Mesothelial cell of epicardium (in vitro differentiated cells): ENCODE measurements around the gene FAM83G. TPM values are rescaled to one million over a fixed set of nuclear protein-coding genes. Genes with fewer than 3 reads are reported as not detected.
A peak's percentile ranks its signal among the peaks of the same experiment; 100 is the strongest.
"Not testable (repeated sequence)": the region's sequence is repeated elsewhere in the genome, so short reads cannot be mapped to it uniquely, and the experiment has no call there.

ENCODE experiments used
- DNase-seq, 2 experiments: peaks; one replicate each; pipeline ENCODE4 v3.0.0; 2021; ENCODE audit warnings: low spot score in 2 of 2; ENCODE audit not compliant: unreplicated experiment in 2 of 2
- H3K27ac Mint-ChIP-seq: 2 replicates; pipeline ENCODE4 v1.8.0; 2021; ENCODE audit warnings: mixed read lengths
- H3K27me3 Mint-ChIP-seq: 2 replicates; pipeline ENCODE4 v1.8.0; 2021; ENCODE audit warnings: low read depth, mixed read lengths
- H3K36me3 Mint-ChIP-seq: 2 replicates; pipeline ENCODE4 v1.8.0; 2021; ENCODE audit warnings: mixed read lengths
- H3K4me1 Mint-ChIP-seq: 2 replicates; pipeline ENCODE4 v1.8.0; 2021; ENCODE audit warnings: mixed read lengths
- H3K4me3 Mint-ChIP-seq: 2 replicates; pipeline ENCODE4 v1.8.0; 2021; ENCODE audit warnings: mild to moderate bottlenecking, moderate library complexity, mixed read lengths
- H3K9me3 Mint-ChIP-seq: 2 replicates; pipeline ENCODE4 v1.8.0; 2021; ENCODE audit warnings: mixed read lengths
- CTCF ChIP-seq: fragments of 200-600 bp; sonication (generic); IDR thresholded peaks from one replicate; pipeline ENCODE4 v1.5.0; 2021; ENCODE audit warnings: antibody characterized with exemption; ENCODE audit not compliant: unreplicated experiment
- total RNA-seq: library from RNA; stranded (reverse); gene quantifications from 3 replicates; pipeline ENCODE4 v1.2.1, GENCODE V29; 2021

The FAM83G gene
- total RNA-seq: 14.5 to 15.0 TPM (median 15.0 TPM) in 3 replicates

- Mint-ChIP-seq H3K9me3 (peaks cover 4% of the 10 kb centered on the region), H3K27ac (peak within 1 kb of the TSS; percentile 76), H3K4me1 (peaks cover 30% of the 10 kb centered on the region), H3K36me3 (no peaks in the 10 kb centered on the region), H3K27me3 (no peaks in the 10 kb centered on the region), H3K4me3 (peak within 1 kb of the TSS; percentile 82)
- no peak for TF ChIP-seq CTCF
- peak; percentile 50 to 73 for DNase-seq
Measured at GRCh38 chr17:19004421-19005136, at the start of gene FAM83G. FAM83G (minus strand) TSS chr17:19004764; CDS start chr17:19004041, 723 bp downstream.

- H3K9me3 Mint-ChIP-seq, H3K36me3 Mint-ChIP-seq: not testable (repeated sequence)
Measured at GRCh38 chr17:19048826-19049225, 44.3 kb upstream of the FAM83G start.

GRCh38 chr17:19047510-19047909 is 42.9 kb upstream of the FAM83G start:
- H3K27me3 Mint-ChIP-seq, H3K27ac Mint-ChIP-seq, DNase-seq, H3K4me1 Mint-ChIP-seq, H3K4me3 Mint-ChIP-seq, H3K36me3 Mint-ChIP-seq, H3K9me3 Mint-ChIP-seq: not testable (repeated sequence)

More at GRCh38 chr17:19048826-19049225, 44.3 kb upstream of the FAM83G start:
- H3K4me1 Mint-ChIP-seq, H3K27ac Mint-ChIP-seq, H3K4me3 Mint-ChIP-seq, H3K27me3 Mint-ChIP-seq, DNase-seq: not testable (repeated sequence)

- H3K27me3 Mint-ChIP-seq, DNase-seq, H3K4me1 Mint-ChIP-seq, H3K9me3 Mint-ChIP-seq, H3K36me3 Mint-ChIP-seq, H3K4me3 Mint-ChIP-seq, H3K27ac Mint-ChIP-seq: not testable (repeated sequence)
Measured at GRCh38 chr17:19046782-19047375, 42.3 kb upstream of the FAM83G start, which contains the start of gene GRAP. GRAP (minus strand) TSS chr17:19046957; CDS start chr17:19046926, 31 bp downstream.

GRCh38 chr17:19044643-19045042 is 40.1 kb upstream of the FAM83G start:
- not testable (repeated sequence) for H3K9me3 Mint-ChIP-seq, DNase-seq, H3K27me3 Mint-ChIP-seq, H3K4me3 Mint-ChIP-seq, H3K4me1 Mint-ChIP-seq, H3K36me3 Mint-ChIP-seq, H3K27ac Mint-ChIP-seq

- not testable (repeated sequence) for H3K36me3 Mint-ChIP-seq, DNase-seq, H3K4me1 Mint-ChIP-seq, H3K27me3 Mint-ChIP-seq, H3K27ac Mint-ChIP-seq, H3K4me3 Mint-ChIP-seq, H3K9me3 Mint-ChIP-seq
Measured at GRCh38 chr17:19043032-19043431, 38.5 kb upstream of the FAM83G start.

- not testable (repeated sequence) for H3K27ac Mint-ChIP-seq, H3K4me3 Mint-ChIP-seq, DNase-seq, H3K27me3 Mint-ChIP-seq, H3K9me3 Mint-ChIP-seq, H3K4me1 Mint-ChIP-seq, H3K36me3 Mint-ChIP-seq
Measured at GRCh38 chr17:19042369-19042768, 37.8 kb upstream of the FAM83G start.

GRCh38 chr17:19041871-19042270 is 37.3 kb upstream of the FAM83G start:
- not testable (repeated sequence) for H3K4me1 Mint-ChIP-seq, H3K27me3 Mint-ChIP-seq, H3K9me3 Mint-ChIP-seq, H3K4me3 Mint-ChIP-seq, H3K27ac Mint-ChIP-seq, H3K36me3 Mint-ChIP-seq, DNase-seq

- H3K4me1 Mint-ChIP-seq, H3K9me3 Mint-ChIP-seq, H3K27ac Mint-ChIP-seq, H3K4me3 Mint-ChIP-seq, H3K27me3 Mint-ChIP-seq, DNase-seq, H3K36me3 Mint-ChIP-seq: not testable (repeated sequence)
Measured at GRCh38 chr17:19040350-19040749, 35.8 kb upstream of the FAM83G start.

- DNase-seq, H3K4me1 Mint-ChIP-seq, H3K9me3 Mint-ChIP-seq, H3K27me3 Mint-ChIP-seq, H3K27ac Mint-ChIP-seq, H3K4me3 Mint-ChIP-seq, H3K36me3 Mint-ChIP-seq: not testable (repeated sequence)
Measured at GRCh38 chr17:19038730-19039129, 34.2 kb upstream of the FAM83G start.

- H3K4me3 Mint-ChIP-seq, H3K27me3 Mint-ChIP-seq, DNase-seq, H3K4me1 Mint-ChIP-seq, H3K9me3 Mint-ChIP-seq, H3K27ac Mint-ChIP-seq, H3K36me3 Mint-ChIP-seq: not testable (repeated sequence)
Measured at GRCh38 chr17:19038007-19038406, 33.4 kb upstream of the FAM83G start.

GRCh38 chr17:19037547-19037946 is 33.0 kb upstream of the FAM83G start:
- H3K27ac Mint-ChIP-seq, H3K4me1 Mint-ChIP-seq, H3K27me3 Mint-ChIP-seq, H3K9me3 Mint-ChIP-seq, H3K4me3 Mint-ChIP-seq, DNase-seq, H3K36me3 Mint-ChIP-seq: not testable (repeated sequence)

- H3K9me3 Mint-ChIP-seq, H3K4me1 Mint-ChIP-seq, H3K27me3 Mint-ChIP-seq, H3K4me3 Mint-ChIP-seq, H3K27ac Mint-ChIP-seq, H3K36me3 Mint-ChIP-seq, DNase-seq: not testable (repeated sequence)
Measured at GRCh38 chr17:19036186-19036585, 31.6 kb upstream of the FAM83G start.
